ENCODE data around the gene CRYAB.
"Not testable (repeated sequence)": the region's sequence is repeated elsewhere in the genome, so short reads cannot be mapped to it uniquely, and the experiment has no call there.

The CRYAB gene

GRCh38 chr11:111906680-111907079, 4.9 kb downstream of the CRYAB start:
- no peak for DNase-seq

DNA sequence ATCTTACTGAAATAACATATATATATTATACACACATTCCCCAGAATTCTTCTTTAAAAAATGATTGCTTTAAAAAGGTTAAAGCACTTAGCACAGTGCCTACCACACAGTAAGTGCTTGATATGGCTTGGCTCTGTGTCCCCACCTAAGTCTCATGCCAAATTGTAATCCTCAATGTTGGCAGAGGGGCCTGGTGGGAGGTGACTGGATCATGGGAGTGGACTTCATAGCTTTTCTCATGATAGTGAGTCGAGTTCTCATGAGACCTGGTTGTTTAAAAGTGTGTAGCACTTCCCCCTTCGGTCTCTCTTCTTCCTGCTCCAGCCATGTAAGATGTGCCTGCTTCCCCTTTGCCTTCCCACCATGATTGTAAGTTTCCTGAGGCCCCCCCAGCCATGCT, 6.2 kb downstream of the CRYAB start:
- DNase-seq, result no peak

GRCh38 chr11:111886844-111887243, 24.7 kb downstream of the CRYAB start:
- no peak for DNase-seq

- no peak for DNase-seq
Measured at GRCh38 chr11:111886032-111886431, 25.5 kb downstream of the CRYAB start.

GRCh38 chr11:111885053-111885452, 26.5 kb downstream of the CRYAB start:
- not testable (repeated sequence) for DNase-seq

GRCh38 chr11:111882202-111882601, 29.4 kb downstream of the CRYAB start:
- DNase-seq, result no peak

GRCh38 chr11:111879637-111879960, 32.0 kb downstream of the CRYAB start:
- no peak for DNase-seq

- peak; percentile 100 for DNase-seq
Measured at GRCh38 chr11:111878849-111879636, 32.5 kb downstream of the CRYAB start, which contains the start of the genes CFAP68 and FDXACB1. CFAP68 (plus strand) TSS chr11:111879541; CDS start chr11:111879561, 20 bp downstream. FDXACB1 (minus strand) TSS chr11:111879165; CDS start chr11:111879132, 33 bp downstream.

DNA sequence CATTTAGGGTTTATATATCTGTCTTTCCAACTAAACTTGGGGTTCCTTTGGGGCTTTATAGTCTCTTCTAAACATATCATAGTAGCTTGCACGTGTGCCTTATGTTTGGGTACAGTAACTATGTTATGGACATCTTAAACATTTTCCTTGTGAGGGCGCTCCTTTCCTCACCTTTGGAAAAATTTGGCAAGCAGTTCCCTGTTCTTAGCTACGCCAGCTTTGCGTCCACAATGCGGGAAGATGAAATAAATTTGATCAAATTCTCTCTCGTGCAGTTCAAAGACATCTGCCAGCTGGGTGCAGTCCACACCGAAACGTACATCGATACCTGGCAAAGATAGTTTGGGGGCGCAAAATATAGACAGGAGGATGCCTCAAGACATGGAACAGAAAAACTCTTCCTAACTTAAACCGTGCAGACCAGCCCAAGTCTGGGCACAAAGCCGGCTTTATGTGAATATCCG, 33.2 kb downstream of the CRYAB start:
- peak in 1 of 2 experiments; percentile 92 for DNase-seq

GRCh38 chr11:111871693-111872161, 39.8 kb downstream of the CRYAB start:
- peak in 1 of 2 experiments; percentile 49 for DNase-seq

GRCh38 chr11:111870886-111871692, 40.5 kb downstream of the CRYAB start, which contains the start of gene ALG9:
ALG9 (minus strand) TSS chr11:111871581; CDS start chr11:111871482, 99 bp downstream.
- peak; percentile 86 to 95 for DNase-seq

GRCh38 chr11:111870522-111870885, 41.1 kb downstream of the CRYAB start:
- peak in 1 of 2 experiments; percentile 61 for DNase-seq

DNA sequence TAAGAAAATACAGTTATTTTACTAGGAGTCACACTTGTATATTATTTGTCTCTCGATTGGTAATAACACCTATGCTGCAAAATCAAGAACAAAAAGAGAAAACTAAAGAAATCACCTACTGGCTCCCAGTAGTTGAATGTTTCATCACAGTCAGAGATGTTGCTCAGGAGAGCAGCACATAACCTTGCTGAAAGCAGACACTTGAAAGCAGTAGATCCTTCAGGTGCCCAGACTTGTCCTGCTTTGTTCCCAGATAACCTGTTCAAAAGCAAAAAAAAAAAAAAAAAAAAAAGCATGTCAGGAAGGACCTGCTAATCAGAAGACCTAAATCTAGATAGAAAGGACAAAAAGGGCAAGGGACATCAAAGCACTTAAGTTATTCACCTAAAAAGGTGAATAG, 41.5 kb downstream of the CRYAB start:
- no peak for DNase-seq

GRCh38 chr11:111860257-111860656, 51.3 kb downstream of the CRYAB start:
- no peak for DNase-seq
